A172 (cell line): ENCODE data around the gene DNAJA1. TPM values are rescaled to one million over a fixed set of nuclear protein-coding genes. Genes with fewer than 3 reads are reported as not detected.
"Not testable (repeated sequence)": the region's sequence is repeated elsewhere in the genome, so short reads cannot be mapped to it uniquely, and the experiment has no call there.

ENCODE experiments used
- DNase-seq: peaks from one replicate; pipeline ENCODE4 v3.0.0-alpha.2; 2015; ENCODE audit warnings: low spot score
- total RNA-seq: library from RNA; depleted of rRNA; stranded (reverse); fragments of >200 nt; shearing (Covaris generic); gene quantifications from 2 replicates; pipeline ENCODE4 v1.2.3, GENCODE V29; 2014; rRNA removed

The DNAJA1 gene
- total RNA-seq, 1 experiment from 2014 or later, result 287 TPM

GRCh38 chr9:33081128-33081851, 56.2 kb downstream of the DNAJA1 start:
- peak; percentile 79 for DNase-seq

- no peak for DNase-seq
These were observed 57.1 kb downstream of the DNAJA1 start for GRCh38 chr9:33082128-33082527.

GRCh38 chr9:33082538-33083326, 57.7 kb downstream of the DNAJA1 start:
- no peak for DNase-seq

- DNase-seq, result not testable (repeated sequence)
These were observed 60.6 kb downstream of the DNAJA1 start for GRCh38 chr9:33085672-33086071.

Other genes with a start within 250 kb of the DNAJA1 start
- not detected in 2 replicates for gene TMEM215, start 241.7 kb upstream of the DNAJA1 start, total RNA-seq
- gene APTX, start 23.6 kb upstream of the DNAJA1 start, total RNA-seq, result 49.9 and 50.0 TPM in 2 replicates
- 22.9 and 25.0 TPM in 2 replicates for gene SMU1, start 51.4 kb downstream of the DNAJA1 start, total RNA-seq
- gene B4GALT1, start 142.1 kb downstream of the DNAJA1 start, total RNA-seq, result 15.2 and 19.8 TPM in 2 replicates
- not detected in 2 replicates for gene SPINK4, start 214.9 kb downstream of the DNAJA1 start, total RNA-seq
- gene BAG1, start 239.4 kb downstream of the DNAJA1 start, total RNA-seq, result 29.5 and 30.7 TPM in 2 replicates
- 137 and 153 TPM in 2 replicates for gene CHMP5, start 239.8 kb downstream of the DNAJA1 start, total RNA-seq